ENCODE measurements around the gene C6orf15.

The C6orf15 gene

GRCh38 chr6:31121131-31121790 lies 8.9 kb upstream of the C6orf15 start:
- Histone ChIP-seq H3K4ac (ENCODE audit: low read depth, low read length) (no peak overlapping the region), H4K12ac (ENCODE audit: low read depth, low read length) (no peak overlapping the region), H4K8ac (ENCODE audit: low read depth, low read length) (no peak overlapping the region), H2BK5ac (ENCODE audit: low read depth, low read length, poor library complexity) (no peak overlapping the region), H3K27me3 (ENCODE audit: insufficient read depth, low read length) (no peaks in the 10 kb centered on the region), H3K9ac (ENCODE audit: low read length) (no peak overlapping the region), H3K4me1 (ENCODE audit: control insufficient read depth in 1 of 2, insufficient read depth in 2 of 2, low read length in 2 of 2) (peaks cover 0 to 2% of the 10 kb centered on the region in 2 experiments), H2AFZ (ENCODE audit: insufficient read depth, low read length, poor library complexity) (no peak overlapping the region), H3K18ac (ENCODE audit: low read length) (no peak overlapping the region), H3K4me2 (ENCODE audit: low read length) (no peak overlapping the region), H3K79me2 (ENCODE audit: control insufficient read depth, insufficient read depth, low read length, poor library complexity) (no peaks in the 10 kb centered on the region), H2BK12ac (ENCODE audit: low read length) (no peak overlapping the region), H2BK120ac (ENCODE audit: insufficient read depth, low read length, poor library complexity) (no peak overlapping the region), H2AK5ac (ENCODE audit: low read length) (no peak overlapping the region), H3K23ac (ENCODE audit: low read length) (no peak overlapping the region), H3K4me3 (ENCODE audit: low read depth, low read length) (no peak overlapping the region), H3K9me3 (ENCODE audit: insufficient read depth, low read depth, low read length) (peaks cover 1% of the 10 kb centered on the region), H3K14ac (ENCODE audit: low read length) (no peak overlapping the region), H3K79me1 (ENCODE audit: low read length) (no peaks in the 10 kb centered on the region), H4K91ac (ENCODE audit: low read depth, low read length) (no peak overlapping the region), H3K27ac (ENCODE audit: low read depth, low read length) (no peak overlapping the region), H3K36me3 (ENCODE audit: control insufficient read depth in 1 of 2, insufficient read depth in 2 of 2, low read length in 2 of 2) (no peaks in the 10 kb centered on the region)
- peak in 1 of 2 donors; percentile 11 for DNase-seq
- no CpG with 5 or more reads among the region's 12 CpGs for WGBS (ENCODE audit: extremely low coverage, insufficient coverage, insufficient read length)

- Histone ChIP-seq H3K79me2 (ENCODE audit: control insufficient read depth, insufficient read depth, low read length, poor library complexity) (no peaks in the 10 kb centered on the region), H3K4ac (ENCODE audit: low read depth, low read length) (no peak within 1 kb of the TSS), H3K79me1 (ENCODE audit: low read length) (no peaks in the 10 kb centered on the region), H2BK5ac (ENCODE audit: low read depth, low read length, poor library complexity) (no peak within 1 kb of the TSS), H2BK12ac (ENCODE audit: low read length) (no peak within 1 kb of the TSS), H2AFZ (ENCODE audit: insufficient read depth, low read length, poor library complexity) (no peak within 1 kb of the TSS), H4K91ac (ENCODE audit: low read depth, low read length) (no peak within 1 kb of the TSS), H4K8ac (ENCODE audit: low read depth, low read length) (no peak within 1 kb of the TSS), H2AK5ac (ENCODE audit: low read length) (no peak within 1 kb of the TSS), H2BK120ac (ENCODE audit: insufficient read depth, low read length, poor library complexity) (no peak within 1 kb of the TSS), H3K9me3 (ENCODE audit: insufficient read depth, low read depth, low read length) (peaks cover 1% of the 10 kb centered on the region), H3K4me1 (ENCODE audit: control insufficient read depth in 1 of 2, insufficient read depth in 2 of 2, low read length in 2 of 2) (peaks cover 0 to 2% of the 10 kb centered on the region in 2 experiments), H3K18ac (ENCODE audit: low read length) (no peak within 1 kb of the TSS), H4K12ac (ENCODE audit: low read depth, low read length) (no peak within 1 kb of the TSS), H3K4me3 (ENCODE audit: low read depth, low read length) (no peak within 1 kb of the TSS), H3K23ac (ENCODE audit: low read length) (no peak within 1 kb of the TSS), H3K36me3 (ENCODE audit: control insufficient read depth in 1 of 2, insufficient read depth in 2 of 2, low read length in 2 of 2) (no peaks in the 10 kb centered on the region), H3K9ac (ENCODE audit: low read length) (no peak within 1 kb of the TSS), H3K4me2 (ENCODE audit: low read length) (no peak within 1 kb of the TSS), H3K27me3 (ENCODE audit: insufficient read depth, low read length) (no peaks in the 10 kb centered on the region), H3K14ac (ENCODE audit: low read length) (no peak within 1 kb of the TSS), H3K27ac (ENCODE audit: low read depth, low read length) (no peak within 1 kb of the TSS)
- no CpG with 5 or more reads among the region's 26 CpGs for WGBS (ENCODE audit: extremely low coverage, insufficient coverage, insufficient read length)
- DNase-seq = no peak
These were observed 8.0 kb upstream of the C6orf15 start, which contains the start of gene CDSN for GRCh38 chr6:31120151-31120915. Gene CDSN (minus strand): TSS chr6:31120446. CDS start chr6:31120419, 27 bp downstream.

- H3K4ac ChIP-seq (ENCODE audit: low read depth, low read length) = no peak overlapping the region
These were observed 5.8 kb upstream of the C6orf15 start for GRCh38 chr6:31118178-31118577.

GRCh38 chr6:31116661-31117385 lies 4.4 kb upstream of the C6orf15 start:
- H3K9ac ChIP-seq (ENCODE audit: low read length) = no peak overlapping the region
- no peaks in the 10 kb centered on the region for H3K79me2 ChIP-seq (ENCODE audit: control insufficient read depth, insufficient read depth, low read length, poor library complexity)
- no peak overlapping the region for H2AK5ac ChIP-seq (ENCODE audit: low read length)
- no peak overlapping the region for H3K14ac ChIP-seq (ENCODE audit: low read length)
- no peak overlapping the region for H3K4me2 ChIP-seq (ENCODE audit: low read length)
- H3K4ac ChIP-seq (ENCODE audit: low read depth, low read length) = no peak overlapping the region
- no peak overlapping the region for H2AFZ ChIP-seq (ENCODE audit: insufficient read depth, low read length, poor library complexity)
- no peak overlapping the region for H3K23ac ChIP-seq (ENCODE audit: low read length)
- H3K4me3 ChIP-seq (ENCODE audit: low read depth, low read length) = no peak overlapping the region
- no peaks in the 10 kb centered on the region for H3K79me1 ChIP-seq (ENCODE audit: low read length)
- H2BK5ac ChIP-seq (ENCODE audit: low read depth, low read length, poor library complexity) = no peak overlapping the region
- H3K18ac ChIP-seq (ENCODE audit: low read length) = no peak overlapping the region
- no peak for DNase-seq
- no peaks in the 10 kb centered on the region for H3K36me3 ChIP-seq (ENCODE audit: control insufficient read depth in 1 of 2, insufficient read depth in 2 of 2, low read length in 2 of 2)
- no peak overlapping the region for H2BK120ac ChIP-seq (ENCODE audit: insufficient read depth, low read length, poor library complexity)
- no peak overlapping the region for H4K12ac ChIP-seq (ENCODE audit: low read depth, low read length)
- no peak overlapping the region for H4K8ac ChIP-seq (ENCODE audit: low read depth, low read length)
- H3K27me3 ChIP-seq (ENCODE audit: insufficient read depth, low read length) = no peaks in the 10 kb centered on the region
- no peak overlapping the region for H3K27ac ChIP-seq (ENCODE audit: low read depth, low read length)
- peaks cover 9 to 14% of the 10 kb centered on the region in 2 experiments for H3K4me1 ChIP-seq (ENCODE audit: control insufficient read depth in 1 of 2, insufficient read depth in 2 of 2, low read length in 2 of 2)
- H4K91ac ChIP-seq (ENCODE audit: low read depth, low read length) = no peak overlapping the region
- H2BK12ac ChIP-seq (ENCODE audit: low read length) = no peak overlapping the region
- WGBS (ENCODE audit: extremely low coverage, insufficient coverage, insufficient read length) = no CpG with 5 or more reads among the region's 19 CpGs
- peaks cover 1% of the 10 kb centered on the region for H3K9me3 ChIP-seq (ENCODE audit: insufficient read depth, low read depth, low read length)

More at GRCh38 chr6:31118178-31118577, 5.8 kb upstream of the C6orf15 start:
- H3K4me3 ChIP-seq (ENCODE audit: low read depth, low read length) = no peak overlapping the region
- H3K4me1 ChIP-seq (ENCODE audit: control insufficient read depth in 1 of 2, insufficient read depth in 2 of 2, low read length in 2 of 2) = peaks cover 9 to 14% of the 10 kb centered on the region in 2 experiments
- no peaks in the 10 kb centered on the region for H3K79me1 ChIP-seq (ENCODE audit: low read length)
- no peak overlapping the region for H2AK5ac ChIP-seq (ENCODE audit: low read length)
- H3K36me3 ChIP-seq (ENCODE audit: control insufficient read depth in 1 of 2, insufficient read depth in 2 of 2, low read length in 2 of 2) = no peaks in the 10 kb centered on the region
- H3K23ac ChIP-seq (ENCODE audit: low read length) = no peak overlapping the region
- no peak overlapping the region for H3K9ac ChIP-seq (ENCODE audit: low read length)
- H2BK5ac ChIP-seq (ENCODE audit: low read depth, low read length, poor library complexity) = no peak overlapping the region
- peaks cover 1% of the 10 kb centered on the region for H3K9me3 ChIP-seq (ENCODE audit: insufficient read depth, low read depth, low read length)
- no peaks in the 10 kb centered on the region for H3K79me2 ChIP-seq (ENCODE audit: control insufficient read depth, insufficient read depth, low read length, poor library complexity)
- H2BK12ac ChIP-seq (ENCODE audit: low read length) = no peak overlapping the region
- H2BK120ac ChIP-seq (ENCODE audit: insufficient read depth, low read length, poor library complexity) = no peak overlapping the region
- H2AFZ ChIP-seq (ENCODE audit: insufficient read depth, low read length, poor library complexity) = no peak overlapping the region
- no peak overlapping the region for H3K4me2 ChIP-seq (ENCODE audit: low read length)
- no CpG with 5 or more reads among the region's 7 CpGs for WGBS (ENCODE audit: extremely low coverage, insufficient coverage, insufficient read length)
- no peak for DNase-seq
- no peak overlapping the region for H3K18ac ChIP-seq (ENCODE audit: low read length)
- H3K27ac ChIP-seq (ENCODE audit: low read depth, low read length) = no peak overlapping the region
- H4K12ac ChIP-seq (ENCODE audit: low read depth, low read length) = no peak overlapping the region
- no peaks in the 10 kb centered on the region for H3K27me3 ChIP-seq (ENCODE audit: insufficient read depth, low read length)
- H3K14ac ChIP-seq (ENCODE audit: low read length) = no peak overlapping the region
- no peak overlapping the region for H4K8ac ChIP-seq (ENCODE audit: low read depth, low read length)
- H4K91ac ChIP-seq (ENCODE audit: low read depth, low read length) = no peak overlapping the region
